Astrocyte (in vitro differentiated cells and primary cell): ENCODE results near the gene RASL12.

ENCODE experiments used
- CTCF ChIP-seq: IDR thresholded peaks from 2 replicates; pipeline ENCODE4 v1.5.1; 2011; ENCODE audit warnings: low read depth, mild to moderate bottlenecking, inconsistent platforms, low read length, moderate library complexity; ENCODE audit not compliant: insufficient read depth
- EZH2 ChIP-seq: IDR thresholded peaks from 2 replicates; pipeline ENCODE4 v1.6.1; 2012; ENCODE audit warnings: mild to moderate bottlenecking, low read length, inconsistent platforms; ENCODE audit not compliant: insufficient read depth

GRCh38 chr15:65072617-65073016, 4.8 kb upstream of the RASL12 start:
- TF ChIP-seq CTCF, result no peak
- no peak for TF ChIP-seq EZH2
